ENCODE results near the gene EPB41L1. TPM values are rescaled to one million over a fixed set of nuclear protein-coding genes. Genes with fewer than 3 reads are reported as not detected.

Gene EPB41L1
- total RNA-seq, 1 experiment from 2014 or later, result 129 TPM

DNA sequence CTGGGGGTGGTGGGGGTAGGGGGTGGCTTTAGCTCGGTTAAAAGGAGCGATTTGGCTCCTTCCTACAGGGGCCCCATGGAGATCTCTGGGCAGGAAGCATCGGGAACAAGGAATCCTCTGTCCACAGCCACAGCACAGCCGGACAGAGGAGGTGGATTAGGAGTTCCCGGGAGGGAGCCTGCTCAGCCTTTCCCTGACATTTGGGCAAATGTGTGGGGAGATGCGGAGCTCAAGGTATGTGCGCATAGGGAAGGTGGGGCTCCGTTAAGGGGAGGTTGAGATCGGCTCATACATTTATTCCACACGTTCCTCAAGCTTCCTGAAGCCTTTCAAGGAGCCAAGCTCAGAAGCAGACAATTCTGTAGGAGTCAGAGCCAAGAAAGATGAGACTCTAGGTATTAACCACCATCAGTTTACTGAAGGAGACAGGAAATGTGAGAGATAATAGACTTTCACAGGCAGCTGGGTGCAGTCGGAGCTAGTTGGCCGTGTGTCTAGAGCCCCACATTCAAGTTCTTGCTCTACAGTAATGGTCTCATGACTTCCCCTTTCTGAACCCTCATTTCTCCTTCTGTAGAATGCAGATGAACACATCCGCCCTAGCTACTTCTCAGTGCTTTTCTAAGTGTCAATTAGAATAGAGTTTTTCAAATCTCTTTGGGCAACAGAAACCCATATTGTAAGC is 40.8 kb upstream of the EPB41L1 start:
- BruUV-seq (replicated peaks), result no TSS peak
- no peaks in the 10 kb centered on the region for H3K27me3 Mint-ChIP-seq (ENCODE audit: insufficient read depth, unreplicated experiment)
- peaks cover 32% of the 10 kb centered on the region for H3K36me3 Mint-ChIP-seq (ENCODE audit: insufficient read depth, unreplicated experiment)
- H3K9me3 Mint-ChIP-seq (ENCODE audit: unreplicated experiment), result no peaks in the 10 kb centered on the region
- peaks cover 29% of the 10 kb centered on the region for H3K4me1 Mint-ChIP-seq (ENCODE audit: low read depth, unreplicated experiment)
- CTCF ChIA-PET, result interaction anchor here (1.0 kb wide), 1 partner anchor 119 kb away, joined by 3 read pairs; no protein-coding TSS in a partner anchor
- DNase-seq, result no peak
- peaks cover 2% of the 10 kb centered on the region; the same call in 1 of the 2 replicates for H3K36me3 ChIP-seq (ENCODE audit: control insufficient read depth, insufficient read depth, low read length)
- H3K27ac Mint-ChIP-seq (ENCODE audit: unreplicated experiment), result no peak overlapping the region
- peaks cover 8% of the 10 kb centered on the region for H3K4me1 ChIP-seq
- no peaks in the 10 kb centered on the region for H3K27me3 ChIP-seq (replicated peaks; ENCODE audit: control insufficient read depth, insufficient read depth, low read length)
- no peak overlapping the region for H3K4me3 Mint-ChIP-seq (ENCODE audit: unreplicated experiment)
- TF ChIP-seq, protein P1, sequence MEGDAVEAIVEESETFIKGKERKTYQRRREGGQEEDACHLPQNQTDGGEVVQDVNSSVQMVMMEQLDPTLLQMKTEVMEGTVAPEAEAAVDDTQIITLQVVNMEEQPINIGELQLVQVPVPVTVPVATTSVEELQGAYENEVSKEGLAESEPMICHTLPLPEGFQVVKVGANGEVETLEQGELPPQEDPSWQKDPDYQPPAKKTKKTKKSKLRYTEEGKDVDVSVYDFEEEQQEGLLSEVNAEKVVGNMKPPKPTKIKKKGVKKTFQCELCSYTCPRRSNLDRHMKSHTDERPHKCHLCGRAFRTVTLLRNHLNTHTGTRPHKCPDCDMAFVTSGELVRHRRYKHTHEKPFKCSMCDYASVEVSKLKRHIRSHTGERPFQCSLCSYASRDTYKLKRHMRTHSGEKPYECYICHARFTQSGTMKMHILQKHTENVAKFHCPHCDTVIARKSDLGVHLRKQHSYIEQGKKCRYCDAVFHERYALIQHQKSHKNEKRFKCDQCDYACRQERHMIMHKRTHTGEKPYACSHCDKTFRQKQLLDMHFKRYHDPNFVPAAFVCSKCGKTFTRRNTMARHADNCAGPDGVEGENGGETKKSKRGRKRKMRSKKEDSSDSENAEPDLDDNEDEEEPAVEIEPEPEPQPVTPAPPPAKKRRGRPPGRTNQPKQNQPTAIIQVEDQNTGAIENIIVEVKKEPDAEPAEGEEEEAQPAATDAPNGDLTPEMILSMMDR (IDR thresholded peaks at IDR 0.05; ENCODE audit: insufficient read depth in 1 of 2, low read depth in 1 of 2, low read length in 1 of 2, severe bottlenecking in 1 of 2, unreplicated experiment in 1 of 2), result no peak
- POLR2A ChIA-PET, result no interaction called here
- intact Hi-C loops (cut with micrococcal nuclease; ENCODE audit: unreplicated experiment), result loop anchor here (1.0 kb wide), 1 partner anchor 9 kb away; no protein-coding TSS in a partner anchor
- H3K4me3 ChIP-seq (ENCODE audit: low read depth, low read length), result no peak overlapping the region
- H3K9me3 ChIP-seq, result no peaks in the 10 kb centered on the region

DNA sequence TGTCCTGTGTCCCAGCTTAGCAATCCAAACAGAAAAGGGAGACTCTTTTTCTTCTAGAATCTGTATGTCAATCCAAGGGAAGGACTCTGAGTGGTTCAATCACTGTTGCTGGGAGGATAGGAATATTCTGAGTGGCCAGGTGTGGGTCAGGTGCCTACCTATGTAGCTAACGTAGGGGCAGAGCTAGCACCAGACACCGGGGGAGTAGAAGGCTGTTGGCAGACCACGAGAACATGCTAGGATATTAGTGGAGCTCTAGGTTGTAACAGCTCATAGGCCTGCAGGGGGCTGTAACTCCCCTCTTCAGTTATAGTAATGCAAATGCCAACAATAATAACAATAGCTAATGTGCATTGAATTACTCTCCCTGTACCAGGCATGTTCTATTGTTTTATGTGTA is 39.8 kb upstream of the EPB41L1 start:
- no TSS peak for BruUV-seq (replicated peaks)
- TF ChIP-seq, protein P1 (IDR thresholded peaks at IDR 0.05; ENCODE audit: insufficient read depth in 1 of 2, low read depth in 1 of 2, low read length in 1 of 2, severe bottlenecking in 1 of 2, unreplicated experiment in 1 of 2), result no peak
- no peaks in the 10 kb centered on the region for H3K9me3 ChIP-seq
- Mint-ChIP-seq H3K4me1 (ENCODE audit: low read depth, unreplicated experiment) (peaks cover 36% of the 10 kb centered on the region), H3K36me3 (ENCODE audit: insufficient read depth, unreplicated experiment) (peaks cover 39% of the 10 kb centered on the region), H3K27ac (ENCODE audit: unreplicated experiment) (no peak overlapping the region), H3K4me3 (ENCODE audit: unreplicated experiment) (no peak overlapping the region), H3K9me3 (ENCODE audit: unreplicated experiment) (no peaks in the 10 kb centered on the region), H3K27me3 (ENCODE audit: insufficient read depth, unreplicated experiment) (no peaks in the 10 kb centered on the region)
- peaks cover 8% of the 10 kb centered on the region for H3K4me1 ChIP-seq
- H3K27me3 ChIP-seq (replicated peaks; ENCODE audit: control insufficient read depth, insufficient read depth, low read length), result no peaks in the 10 kb centered on the region
- H3K4me3 ChIP-seq (ENCODE audit: low read depth, low read length), result no peak overlapping the region
- ChIA-PET POLR2A (no interaction called here), CTCF (interaction anchor here (0.6 to 2.4 kb wide), 5 partner anchors 22 to 122 kb away, joined by 3 to 25 read pairs (median 3); no protein-coding TSS in a partner anchor)
- intact Hi-C loops (cut with micrococcal nuclease; ENCODE audit: unreplicated experiment), result loop anchor here (1.0 kb wide), 1 partner anchor 8 kb away; no protein-coding TSS in a partner anchor
- DNase-seq, result no peak
- peaks cover 2% of the 10 kb centered on the region; the same call in 1 of the 2 replicates for H3K36me3 ChIP-seq (ENCODE audit: control insufficient read depth, insufficient read depth, low read length)

DNA sequence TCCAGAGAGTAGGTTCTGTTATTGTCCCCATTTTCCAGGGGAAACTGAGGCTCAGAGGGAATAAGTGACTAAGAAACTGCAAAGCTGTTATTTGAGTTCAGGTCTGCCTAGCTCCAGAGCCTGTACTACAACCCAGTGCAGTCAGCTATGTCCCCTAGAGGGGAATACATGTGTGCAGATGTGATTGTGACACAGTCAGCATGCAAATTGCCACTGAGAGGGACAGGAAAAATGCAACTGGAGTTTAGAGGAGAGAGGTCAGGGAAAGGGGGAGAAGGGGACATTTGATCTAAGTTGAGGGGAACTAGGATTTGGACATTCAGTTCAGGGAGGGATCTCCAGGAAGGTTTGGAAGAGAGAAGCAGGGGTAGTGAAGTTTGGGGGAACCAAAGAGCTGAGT is 38.6 kb upstream of the EPB41L1 start:
- peaks cover 38% of the 10 kb centered on the region for H3K36me3 Mint-ChIP-seq (ENCODE audit: insufficient read depth, unreplicated experiment)
- TF ChIP-seq, protein P1 (IDR thresholded peaks at IDR 0.05; ENCODE audit: insufficient read depth in 1 of 2, low read depth in 1 of 2, low read length in 1 of 2, severe bottlenecking in 1 of 2, unreplicated experiment in 1 of 2), result no peak
- CTCF ChIA-PET, result interaction anchor here (1.0 to 2.4 kb wide), 5 partner anchors 23 to 162 kb away, joined by 3 to 25 read pairs (median 4); partner anchors contain the start of gene SCAND1
- H3K27me3 ChIP-seq (replicated peaks; ENCODE audit: control insufficient read depth, insufficient read depth, low read length), result no peaks in the 10 kb centered on the region
- H3K4me1 ChIP-seq, result peaks cover 8% of the 10 kb centered on the region
- peaks cover 38% of the 10 kb centered on the region for H3K4me1 Mint-ChIP-seq (ENCODE audit: low read depth, unreplicated experiment)
- H3K27ac Mint-ChIP-seq (ENCODE audit: unreplicated experiment), result no peak overlapping the region
- H3K4me3 ChIP-seq (ENCODE audit: low read depth, low read length), result no peak overlapping the region
- no peaks in the 10 kb centered on the region for H3K9me3 Mint-ChIP-seq (ENCODE audit: unreplicated experiment)
- H3K9me3 ChIP-seq, result no peaks in the 10 kb centered on the region
- BruUV-seq (replicated peaks), result no TSS peak
- DNase-seq, result no peak
- intact Hi-C loops (cut with micrococcal nuclease; ENCODE audit: unreplicated experiment), result no loop called here
- H3K27me3 Mint-ChIP-seq (ENCODE audit: insufficient read depth, unreplicated experiment), result no peaks in the 10 kb centered on the region
- no peak overlapping the region for H3K4me3 Mint-ChIP-seq (ENCODE audit: unreplicated experiment)
- POLR2A ChIA-PET, result no interaction called here
- peaks cover 1% of the 10 kb centered on the region; the same call in 1 of the 2 replicates for H3K36me3 ChIP-seq (ENCODE audit: control insufficient read depth, insufficient read depth, low read length)
